Endothelial cell of umbilical vein (primary cell): Measurements from ENCODE around the gene MAMDC2. TPM values are rescaled to one million over a fixed set of nuclear protein-coding genes. Genes with fewer than 3 reads are reported as not detected.

Experiments used
- BruUV-seq: library from RNA; stranded (reverse); fragments of 400-500 nt; replicated peaks from 2 replicates; lab custom pipeline; 2021; lab: Mats Ljungman, UMichigan
- CTCF ChIA-PET: fragments of 300-600, 350-600 bp; sonication (Branson Sonifier 250); formaldehyde crosslinking; loops from one replicate; lab custom pipeline; 2021; ENCODE audit warnings: antibody characterized with exemption, inconsistent platforms; lab: Charles Lee
- POLR2A ChIA-PET: fragments of 300-600, 350-600 bp; sonication (Branson Sonifier 250); formaldehyde crosslinking; loops from one replicate; lab custom pipeline; 2021; ENCODE audit warnings: antibody characterized with exemption, inconsistent platforms; lab: Charles Lee
- DNase-seq: peaks from one replicate; pipeline ENCODE4 v3.0.0-alpha.2; 2011; ENCODE audit warnings: low read depth, low spot score
- FAIRE-seq: peaks from 2 replicates; lab custom pipeline; 2011; peaks lifted over from hg19 to GRCh38; lab: Jason Lieb, UNC
- H2AFZ ChIP-seq: 2 replicates; pipeline ENCODE4 v1.6.0; 2012; ENCODE audit warnings: low read depth, low read length, control low read depth, inconsistent platforms
- H3K27ac ChIP-seq: 2 replicates; pipeline ENCODE4 v1.5.1; 2011; ENCODE audit warnings: low read depth, mild to moderate bottlenecking, control low read depth, low read length, moderate library complexity; ENCODE audit not compliant: insufficient read depth
- H3K27me3 ChIP-seq, 2 experiments: 2 replicates each; pipeline versions ENCODE4 v1.6.0 to v1.6.1; 2011; ENCODE audit warnings: low read length in 2 of 2, mixed read lengths in 1 of 2; ENCODE audit not compliant: control insufficient read depth in 2 of 2, insufficient read depth in 2 of 2
- H3K36me3 ChIP-seq, 2 experiments: 2 replicates in 1 of 2; 3 replicates in 1 of 2; pipeline ENCODE4 v1.5.1; 2011; ENCODE audit warnings: low read length in 2 of 2, mild to moderate bottlenecking in 1 of 2, moderate library complexity in 1 of 2; ENCODE audit not compliant: control insufficient read depth in 2 of 2, insufficient read depth in 2 of 2; ENCODE audit errors: extremely low read depth in 1 of 2
- H3K4me1 ChIP-seq: 3 replicates; pipeline ENCODE4 v1.5.1; 2011; ENCODE audit warnings: mild to moderate bottlenecking, low read length; ENCODE audit not compliant: control insufficient read depth, insufficient read depth; ENCODE audit errors: extremely low read depth
- H3K4me2 ChIP-seq: 2 replicates; pipeline ENCODE4 v1.6.1; 2011; ENCODE audit warnings: low read length, control low read depth, mixed read lengths; ENCODE audit not compliant: insufficient read depth
- H3K4me3 ChIP-seq, 3 experiments: fragments of 200-600 bp in 1 of 3; sonication (generic), shearing (Covaris generic) in 1 of 3; replicated peaks in 1 of 3; 2 replicates each; pipeline ENCODE4 v1.5.1; 2011 to 2016; ENCODE audit warnings: control low read depth in 3 of 3, low read length in 3 of 3, mild to moderate bottlenecking in 2 of 3, inconsistent platforms in 1 of 3, low read depth in 1 of 3, moderate library complexity in 1 of 3; ENCODE audit not compliant: insufficient read depth in 1 of 3
- H3K79me2 ChIP-seq: 2 replicates; pipeline ENCODE4 v1.6.0; 2012; ENCODE audit warnings: low read length, inconsistent platforms; ENCODE audit not compliant: control insufficient read depth, insufficient read depth
- H3K9ac ChIP-seq: replicated peaks from 2 replicates; pipeline ENCODE3; 2011; ENCODE audit warnings: low read length, control low read depth; ENCODE audit not compliant: insufficient read depth; ENCODE audit errors: extremely low read depth
- H3K9me1 ChIP-seq: replicated peaks from 3 replicates; pipeline ENCODE4 v1.6.0; 2011; ENCODE audit warnings: mild to moderate bottlenecking, low read length; ENCODE audit not compliant: control insufficient read depth, insufficient read depth; ENCODE audit errors: extremely low read depth
- H3K9me3 ChIP-seq: replicated peaks from 2 replicates; pipeline ENCODE4 v1.5.1; 2012; ENCODE audit warnings: low read length, inconsistent platforms; ENCODE audit not compliant: control insufficient read depth, insufficient read depth
- H4K20me1 ChIP-seq: replicated peaks from 2 replicates; pipeline ENCODE3; 2011; ENCODE audit warnings: mild to moderate bottlenecking, low read length; ENCODE audit not compliant: control insufficient read depth, insufficient read depth; ENCODE audit errors: extremely low read depth
- EZH2 ChIP-seq: IDR thresholded peaks from 2 replicates; pipeline ENCODE4 v1.6.1; 2012; ENCODE audit warnings: borderline replicate concordance, low read depth, mild to moderate bottlenecking, moderate library complexity, low read length, inconsistent platforms; ENCODE audit not compliant: severe bottlenecking
- FOS ChIP-seq: IDR thresholded peaks from 2 replicates; pipeline ENCODE4 v1.6.1; 2011; ENCODE audit warnings: mild to moderate bottlenecking, low read length, moderate library complexity, borderline replicate concordance; ENCODE audit not compliant: insufficient read depth
- GATA2 ChIP-seq: IDR thresholded peaks from 2 replicates; pipeline ENCODE4 v1.7.0; 2011; ENCODE audit warnings: low read depth, mild to moderate bottlenecking, moderate library complexity, mixed read lengths, low read length; ENCODE audit not compliant: insufficient read length, insufficient read depth
- JUN ChIP-seq: IDR thresholded peaks from 2 replicates; pipeline ENCODE4 v1.6.1; 2011; ENCODE audit warnings: borderline replicate concordance, low read depth; ENCODE audit not compliant: insufficient read length, insufficient read depth
- MYC ChIP-seq: IDR thresholded peaks from one replicate; pipeline ENCODE4 v1.6.1; 2011; ENCODE audit warnings: mild to moderate bottlenecking, low read depth, low read length
- POLR2A ChIP-seq: IDR thresholded peaks from 2 replicates; pipeline ENCODE4 v1.6.1; 2012; ENCODE audit warnings: low read depth, mild to moderate bottlenecking, control low read depth, low read length
- POLR2AphosphoS5 ChIP-seq: IDR thresholded peaks from 2 replicates; pipeline ENCODE4 v1.6.1; 2012; ENCODE audit warnings: low read depth, mild to moderate bottlenecking, control low read depth, low read length, moderate library complexity; ENCODE audit not compliant: insufficient read depth
- dilution Hi-C: fragments of 300-500 bp; cut with MboI; formaldehyde crosslinking; loops from one replicate; pipeline ENCODE4 v1.15.0; 2019; ENCODE audit warnings: low sequenced_read_pairs; ENCODE audit not compliant: extremely low pct_ligation_motif_present
- intact Hi-C: fragments of 100-400 bp; cut with micrococcal nuclease; formaldehyde crosslinking; loops from one replicate; pipeline ENCODE4 v1.10.0; 2022
- polyA plus RNA-seq, 4 experiments: library from polyadenylated mRNA; depleted of rRNA in 3 of 4; stranded (reverse) in 3 of 4; unstranded in 1 of 4; fragments of >200 nt; gene quantifications; 2 replicates each; pipeline versions ENCODE4 v1.2.1 to v1.2.3, GENCODE V29; 2011 to 2012; ENCODE audit warnings: missing spikeins in 1 of 4
- total RNA-seq: library from RNA; stranded (reverse); gene quantifications from 2 replicates; pipeline ENCODE4 v1.2.3, GENCODE V29; 2021
- TF ChIP-seq, protein P1 (sequence below), 2 donors: IDR thresholded peaks; 1 replicate in 1 of 2; 2 replicates in 1 of 2; pipeline ENCODE4 v1.5.1; 2011; ENCODE audit warnings: low read length in 2 of 2, mild to moderate bottlenecking in 2 of 2, moderate library complexity in 2 of 2, control low read depth in 1 of 2, inconsistent platforms in 1 of 2, low read depth in 1 of 2; ENCODE audit not compliant: insufficient read depth in 1 of 2; ENCODE audit errors: extremely low read depth in 1 of 2
- TF ChIP-seq, protein P2 (sequence below): IDR thresholded peaks from 2 replicates; pipeline ENCODE4 v1.6.1; 2011; ENCODE audit not compliant: insufficient read depth, insufficient read length

The MAMDC2 gene
- total and polyA plus RNA-seq, 2 donors (not counting 3 experiments of a cell fraction or from before 2014, with no cell fraction given), result 0.60 to 1.1 TPM

GRCh38 chr9:70262366-70262765 is 218.7 kb downstream of the MAMDC2 start:
- Histone ChIP-seq H3K27ac (no peak overlapping the region), H2AFZ (no peak overlapping the region), H3K4me2 (peak overlapping the region; percentile 21), H4K20me1 (peaks cover 2% of the 10 kb centered on the region), H3K9me1 (no peaks in the 10 kb centered on the region), H3K79me2 (peaks cover 63% of the 10 kb centered on the region), H3K27me3 (no peaks in the 10 kb centered on the region), H3K9me3 (no peaks in the 10 kb centered on the region), H3K4me3 (no peak overlapping the region), H3K36me3 (peaks cover 5 to 22% of the 10 kb centered on the region in 2 experiments), H3K4me1 (peaks cover 21% of the 10 kb centered on the region), H3K9ac (no peak overlapping the region)
- no peak for DNase-seq
- CTCF ChIA-PET, result interaction anchor here (1.0 to 1.5 kb wide), 2 partner anchors 9 to 12 kb away, joined by 4 to 6 read pairs; no protein-coding TSS in a partner anchor
- TF ChIP-seq GATA2 (no peak), POLR2AphosphoS5 (no peak), POLR2A (no peak), JUN (no peak), FOS (no peak), MYC (no peak), EZH2 (no peak)
- TF ChIP-seq, protein P1, sequence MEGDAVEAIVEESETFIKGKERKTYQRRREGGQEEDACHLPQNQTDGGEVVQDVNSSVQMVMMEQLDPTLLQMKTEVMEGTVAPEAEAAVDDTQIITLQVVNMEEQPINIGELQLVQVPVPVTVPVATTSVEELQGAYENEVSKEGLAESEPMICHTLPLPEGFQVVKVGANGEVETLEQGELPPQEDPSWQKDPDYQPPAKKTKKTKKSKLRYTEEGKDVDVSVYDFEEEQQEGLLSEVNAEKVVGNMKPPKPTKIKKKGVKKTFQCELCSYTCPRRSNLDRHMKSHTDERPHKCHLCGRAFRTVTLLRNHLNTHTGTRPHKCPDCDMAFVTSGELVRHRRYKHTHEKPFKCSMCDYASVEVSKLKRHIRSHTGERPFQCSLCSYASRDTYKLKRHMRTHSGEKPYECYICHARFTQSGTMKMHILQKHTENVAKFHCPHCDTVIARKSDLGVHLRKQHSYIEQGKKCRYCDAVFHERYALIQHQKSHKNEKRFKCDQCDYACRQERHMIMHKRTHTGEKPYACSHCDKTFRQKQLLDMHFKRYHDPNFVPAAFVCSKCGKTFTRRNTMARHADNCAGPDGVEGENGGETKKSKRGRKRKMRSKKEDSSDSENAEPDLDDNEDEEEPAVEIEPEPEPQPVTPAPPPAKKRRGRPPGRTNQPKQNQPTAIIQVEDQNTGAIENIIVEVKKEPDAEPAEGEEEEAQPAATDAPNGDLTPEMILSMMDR (IDR thresholded peaks at IDR 0.05; ENCODE audit: extremely low read depth in 1 of 2, insufficient read depth in 1 of 2, low read depth in 1 of 2, low read length in 2 of 2), result no peak
- TF ChIP-seq, protein P2, sequence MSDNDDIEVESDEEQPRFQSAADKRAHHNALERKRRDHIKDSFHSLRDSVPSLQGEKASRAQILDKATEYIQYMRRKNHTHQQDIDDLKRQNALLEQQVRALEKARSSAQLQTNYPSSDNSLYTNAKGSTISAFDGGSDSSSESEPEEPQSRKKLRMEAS, result no peak
- no TSS peak for BruUV-seq
- no peak for FAIRE-seq
- POLR2A ChIA-PET, result no interaction called here
- intact Hi-C loops, result no loop called here
- dilution Hi-C loops, result no loop called here
